ENCODE measurements around the gene NCKAP5L.

NCKAP5L gene, protein sequence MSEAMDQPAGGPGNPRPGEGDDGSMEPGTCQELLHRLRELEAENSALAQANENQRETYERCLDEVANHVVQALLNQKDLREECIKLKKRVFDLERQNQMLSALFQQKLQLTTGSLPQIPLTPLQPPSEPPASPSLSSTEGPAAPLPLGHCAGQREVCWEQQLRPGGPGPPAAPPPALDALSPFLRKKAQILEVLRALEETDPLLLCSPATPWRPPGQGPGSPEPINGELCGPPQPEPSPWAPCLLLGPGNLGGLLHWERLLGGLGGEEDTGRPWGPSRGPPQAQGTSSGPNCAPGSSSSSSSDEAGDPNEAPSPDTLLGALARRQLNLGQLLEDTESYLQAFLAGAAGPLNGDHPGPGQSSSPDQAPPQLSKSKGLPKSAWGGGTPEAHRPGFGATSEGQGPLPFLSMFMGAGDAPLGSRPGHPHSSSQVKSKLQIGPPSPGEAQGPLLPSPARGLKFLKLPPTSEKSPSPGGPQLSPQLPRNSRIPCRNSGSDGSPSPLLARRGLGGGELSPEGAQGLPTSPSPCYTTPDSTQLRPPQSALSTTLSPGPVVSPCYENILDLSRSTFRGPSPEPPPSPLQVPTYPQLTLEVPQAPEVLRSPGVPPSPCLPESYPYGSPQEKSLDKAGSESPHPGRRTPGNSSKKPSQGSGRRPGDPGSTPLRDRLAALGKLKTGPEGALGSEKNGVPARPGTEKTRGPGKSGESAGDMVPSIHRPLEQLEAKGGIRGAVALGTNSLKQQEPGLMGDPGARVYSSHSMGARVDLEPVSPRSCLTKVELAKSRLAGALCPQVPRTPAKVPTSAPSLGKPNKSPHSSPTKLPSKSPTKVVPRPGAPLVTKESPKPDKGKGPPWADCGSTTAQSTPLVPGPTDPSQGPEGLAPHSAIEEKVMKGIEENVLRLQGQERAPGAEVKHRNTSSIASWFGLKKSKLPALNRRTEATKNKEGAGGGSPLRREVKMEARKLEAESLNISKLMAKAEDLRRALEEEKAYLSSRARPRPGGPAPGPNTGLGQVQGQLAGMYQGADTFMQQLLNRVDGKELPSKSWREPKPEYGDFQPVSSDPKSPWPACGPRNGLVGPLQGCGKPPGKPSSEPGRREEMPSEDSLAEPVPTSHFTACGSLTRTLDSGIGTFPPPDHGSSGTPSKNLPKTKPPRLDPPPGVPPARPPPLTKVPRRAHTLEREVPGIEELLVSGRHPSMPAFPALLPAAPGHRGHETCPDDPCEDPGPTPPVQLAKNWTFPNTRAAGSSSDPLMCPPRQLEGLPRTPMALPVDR (N-terminal part only)

DNA sequence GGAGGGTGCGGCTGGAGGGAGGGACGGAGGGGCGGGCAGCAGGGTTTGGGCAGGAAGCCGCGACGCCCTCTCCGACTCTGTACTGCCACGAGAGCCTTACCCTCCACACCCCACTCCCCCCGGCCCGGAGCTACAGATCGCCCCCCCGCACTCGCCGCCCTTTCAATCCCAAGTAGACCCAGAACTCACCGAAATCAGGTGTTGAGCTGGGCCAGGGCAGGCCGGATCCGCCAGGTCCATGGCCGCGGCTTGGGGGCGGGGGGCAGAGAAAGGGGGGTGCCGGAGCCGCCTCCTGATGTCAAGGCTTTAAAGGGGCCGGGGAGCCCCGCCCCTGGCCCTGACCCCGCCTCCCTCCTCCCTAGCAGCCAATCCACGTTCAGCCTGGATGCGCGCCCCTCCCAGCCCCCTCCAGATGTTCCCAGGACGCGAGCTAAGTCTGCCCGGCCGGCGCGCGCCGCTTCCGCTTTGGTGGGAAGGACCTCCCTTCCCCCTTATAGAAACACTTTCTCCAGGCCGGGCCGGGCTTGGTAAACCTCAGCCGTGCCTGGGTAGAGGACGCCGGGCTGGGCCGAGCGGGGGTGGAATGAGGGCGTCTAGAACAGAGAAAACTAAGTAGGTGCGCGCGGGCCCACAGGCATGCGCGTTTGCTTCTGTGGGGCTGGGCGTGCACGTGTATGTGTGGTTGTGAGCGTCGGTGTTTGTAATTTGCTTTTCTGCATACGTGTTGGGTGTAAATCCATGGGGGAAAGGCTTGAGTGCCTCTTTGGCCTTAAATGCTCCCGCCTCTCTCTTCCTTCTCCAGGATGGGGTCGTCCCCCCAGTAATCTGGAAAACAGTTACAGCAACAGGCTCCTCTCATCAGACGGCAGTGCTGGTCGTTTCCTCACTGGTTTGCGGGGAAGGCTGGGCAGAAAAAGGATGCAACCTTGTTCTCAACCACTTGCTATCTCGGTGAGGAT lies at the start of gene NCKAP5L:
Gene NCKAP5L, minus strand, starts transcription at position 281 of the 959 bp plus-strand sequence. CDS start 24,369 bp downstream, outside the sequence.
- Histone ChIP-seq H3K9ac (ENCODE audit: low read length) (peak within 1 kb of the TSS; percentile 59), H3F3A (ENCODE audit: insufficient read depth) (no peaks in the 10 kb centered on the region), H3K36me3 (ENCODE audit: low read length) (no peaks in the 10 kb centered on the region), H3K9me2 (replicated peaks; ENCODE audit: insufficient read depth, low read length) (no peaks in the 10 kb centered on the region), H3K9me3 (ENCODE audit: insufficient read depth, low read length) (no peaks in the 10 kb centered on the region), H3K79me2 (ENCODE audit: insufficient read depth, low read length) (no peaks in the 10 kb centered on the region), H3K27me3 (ENCODE audit: low read length) (no peaks in the 10 kb centered on the region), H4K20me1 (ENCODE audit: low read depth, low read length) (no peaks in the 10 kb centered on the region), H3K4me2 (ENCODE audit: low read depth, low read length, poor library complexity, severe bottlenecking) (peak within 1 kb of the TSS; percentile 78), H2AFZ (ENCODE audit: low read depth, low read length, severe bottlenecking) (peak within 1 kb of the TSS; percentile 93), H3K4me3 (ENCODE audit: insufficient read depth, low read length, poor library complexity, severe bottlenecking) (peak within 1 kb of the TSS; percentile 71), H3K27ac (ENCODE audit: low read depth, low read length) (no peak within 1 kb of the TSS)
- TF ChIP-seq, protein P1, sequence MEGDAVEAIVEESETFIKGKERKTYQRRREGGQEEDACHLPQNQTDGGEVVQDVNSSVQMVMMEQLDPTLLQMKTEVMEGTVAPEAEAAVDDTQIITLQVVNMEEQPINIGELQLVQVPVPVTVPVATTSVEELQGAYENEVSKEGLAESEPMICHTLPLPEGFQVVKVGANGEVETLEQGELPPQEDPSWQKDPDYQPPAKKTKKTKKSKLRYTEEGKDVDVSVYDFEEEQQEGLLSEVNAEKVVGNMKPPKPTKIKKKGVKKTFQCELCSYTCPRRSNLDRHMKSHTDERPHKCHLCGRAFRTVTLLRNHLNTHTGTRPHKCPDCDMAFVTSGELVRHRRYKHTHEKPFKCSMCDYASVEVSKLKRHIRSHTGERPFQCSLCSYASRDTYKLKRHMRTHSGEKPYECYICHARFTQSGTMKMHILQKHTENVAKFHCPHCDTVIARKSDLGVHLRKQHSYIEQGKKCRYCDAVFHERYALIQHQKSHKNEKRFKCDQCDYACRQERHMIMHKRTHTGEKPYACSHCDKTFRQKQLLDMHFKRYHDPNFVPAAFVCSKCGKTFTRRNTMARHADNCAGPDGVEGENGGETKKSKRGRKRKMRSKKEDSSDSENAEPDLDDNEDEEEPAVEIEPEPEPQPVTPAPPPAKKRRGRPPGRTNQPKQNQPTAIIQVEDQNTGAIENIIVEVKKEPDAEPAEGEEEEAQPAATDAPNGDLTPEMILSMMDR (IDR thresholded peaks at IDR 0.05; ENCODE audit: insufficient read depth, low read length, poor library complexity, severe bottlenecking) = no peak
- no peak for TF ChIP-seq EZH2phosphoT487 (conservative IDR thresholded peaks at IDR 0.05; ENCODE audit: low read length)

- Histone ChIP-seq H3K9ac (ENCODE audit: low read length) (no peak overlapping the region), H3F3A (ENCODE audit: insufficient read depth) (peaks cover 17% of the 10 kb centered on the region; the same call in 1 of the 2 replicates), H2AFZ (ENCODE audit: low read depth, low read length, severe bottlenecking) (no peak overlapping the region), H4K20me1 (ENCODE audit: low read depth, low read length) (no peaks in the 10 kb centered on the region), H3K27me3 (ENCODE audit: low read length) (no peaks in the 10 kb centered on the region), H3K79me2 (ENCODE audit: insufficient read depth, low read length) (no peaks in the 10 kb centered on the region), H3K27ac (ENCODE audit: low read depth, low read length) (no peak overlapping the region), H3K9me2 (replicated peaks; ENCODE audit: insufficient read depth, low read length) (no peaks in the 10 kb centered on the region), H3K4me2 (ENCODE audit: low read depth, low read length, poor library complexity, severe bottlenecking) (no peak overlapping the region), H3K36me3 (ENCODE audit: low read length) (no peaks in the 10 kb centered on the region), H3K4me3 (ENCODE audit: insufficient read depth, low read length, poor library complexity, severe bottlenecking) (no peak overlapping the region), H3K9me3 (ENCODE audit: insufficient read depth, low read length) (peaks cover 12% of the 10 kb centered on the region; the same call in 1 of the 2 replicates)
- TF ChIP-seq, protein P1 (IDR thresholded peaks at IDR 0.05; ENCODE audit: insufficient read depth, low read length, poor library complexity, severe bottlenecking) = no peak
- no peak for TF ChIP-seq EZH2phosphoT487 (conservative IDR thresholded peaks at IDR 0.05; ENCODE audit: low read length)
Observed at GRCh38 chr12:49877066-49877465, 48.9 kb upstream of the NCKAP5L start.

Data from SU-DHL-6 (cell line).